NT2/D1 (cell line): ENCODE results near the gene SLC16A5.

ENCODE experiments used
- SUZ12 ChIP-seq: IDR thresholded peaks from 2 replicates; pipeline ENCODE4 v1.6.1; 2011; ENCODE audit not compliant: insufficient read length, insufficient read depth; ENCODE audit errors: extremely low read depth
- YY1 ChIP-seq: IDR thresholded peaks from 2 replicates; pipeline ENCODE4 v1.6.1; 2011; ENCODE audit not compliant: insufficient read length, insufficient read depth
- ZNF274 ChIP-seq: IDR thresholded peaks from 2 replicates; pipeline ENCODE4 v1.6.1; 2011; ENCODE audit warnings: mild to moderate bottlenecking, low read depth, low read length

DNA sequence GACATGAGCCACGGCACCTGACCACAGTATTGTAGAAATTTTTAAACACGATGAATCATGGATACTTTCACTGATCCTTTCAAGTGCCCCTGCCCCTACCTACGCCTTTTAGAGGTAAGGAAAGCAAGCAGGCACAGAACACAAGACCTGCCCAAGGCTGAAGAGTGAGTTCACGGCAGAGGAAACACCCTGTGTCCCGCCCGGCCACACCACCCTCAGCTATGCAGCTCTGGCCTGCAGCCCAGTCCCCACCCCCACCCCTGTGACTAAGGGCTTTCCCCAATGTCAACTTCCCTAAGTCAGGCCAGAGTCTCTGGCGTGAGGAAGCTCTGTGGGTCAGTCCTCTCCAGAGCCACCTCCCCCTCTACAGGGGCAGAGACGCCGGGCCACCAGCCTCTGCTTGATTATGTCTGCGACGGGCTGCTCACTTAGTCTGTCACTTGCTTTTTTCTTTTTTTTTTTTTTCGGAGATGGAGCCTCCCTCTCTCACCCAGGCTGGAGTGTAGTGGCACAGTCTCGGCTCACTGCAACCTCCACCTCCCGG lies 8.4 kb downstream of the SLC16A5 start:
- TF ChIP-seq YY1 (no peak), SUZ12 (no peak), ZNF274 (no peak)
